Upper lobe of right lung (tissue), 1 donor: Measurements from ENCODE around the gene FANCC. TPM values are rescaled to one million over a fixed set of nuclear protein-coding genes. Genes with fewer than 3 reads are reported as not detected.
"Not testable (repeated sequence)": the region's sequence is repeated elsewhere in the genome, so short reads cannot be mapped to it uniquely, and the experiment has no call there.

Experiments used
- ATAC-seq: fragments of 200-7000 bp; cut with Tn5 transposase; one replicate; pipeline ENCODE4 v1.9.1; 2020; ENCODE audit warnings: mild to moderate bottlenecking, moderate library complexity
- DNase-seq: peaks from one replicate; pipeline ENCODE4 v3.0.0-alpha.2; 2020
- H3K27ac ChIP-seq: fragments of 200-600 bp; one replicate; pipeline ENCODE4 v1.8.0; 2022
- H3K27me3 ChIP-seq: fragments of 200-600 bp; one replicate; pipeline ENCODE4 v1.8.0; 2022; ENCODE audit warnings: mild to moderate bottlenecking
- H3K36me3 ChIP-seq: fragments of 200-600 bp; one replicate; pipeline ENCODE4 v1.8.0; 2022
- H3K4me1 ChIP-seq: fragments of 200-600 bp; one replicate; pipeline ENCODE4 v1.8.0; 2022
- H3K4me3 ChIP-seq: fragments of 200-600 bp; one replicate; pipeline ENCODE4 v1.8.0; 2022; ENCODE audit warnings: mild to moderate bottlenecking
- H3K9me3 ChIP-seq: fragments of 200-600 bp; one replicate; pipeline ENCODE4 v1.8.0; 2022
- CTCF ChIP-seq: fragments of 200-600 bp; IDR thresholded peaks from one replicate; pipeline ENCODE4 v1.8.0; 2022; ENCODE audit warnings: antibody characterized with exemption
- intact Hi-C: fragments of 100-400 bp; cut with DNase I; formaldehyde crosslinking; loops from one replicate; pipeline ENCODE4 v1.11.0; 2022
- total RNA-seq: library from RNA; stranded (reverse); fragmentation: NEBNext Ultra II Directional; extraction: Animal tissue kit (Norgen Biotek cat#: 25700); gene quantifications from one replicate; pipeline ENCODE4 v1.2.1, GENCODE V29; 2021
- donor health status: DM: no; HTN: yes; CAD: no; lungs with severe emphysema.

FANCC gene
- total RNA-seq, 1 donor from 2014 or later: 13.5 TPM

GRCh38 chr9:95282332-95282731 is 35.2 kb downstream of the FANCC start:
- H3K27ac ChIP-seq: no peak overlapping the region
- no peaks in the 10 kb centered on the region for H3K36me3 ChIP-seq
- intact Hi-C loops: no loop called here
- TF ChIP-seq CTCF: no peak
- no peak for DNase-seq
- no peak overlapping the region for H3K4me3 ChIP-seq
- H3K9me3 ChIP-seq: peaks cover 10% of the 10 kb centered on the region
- H3K27me3 ChIP-seq: no peaks in the 10 kb centered on the region
- no peak for ATAC-seq
- H3K4me1 ChIP-seq: peaks cover 10% of the 10 kb centered on the region

DNA sequence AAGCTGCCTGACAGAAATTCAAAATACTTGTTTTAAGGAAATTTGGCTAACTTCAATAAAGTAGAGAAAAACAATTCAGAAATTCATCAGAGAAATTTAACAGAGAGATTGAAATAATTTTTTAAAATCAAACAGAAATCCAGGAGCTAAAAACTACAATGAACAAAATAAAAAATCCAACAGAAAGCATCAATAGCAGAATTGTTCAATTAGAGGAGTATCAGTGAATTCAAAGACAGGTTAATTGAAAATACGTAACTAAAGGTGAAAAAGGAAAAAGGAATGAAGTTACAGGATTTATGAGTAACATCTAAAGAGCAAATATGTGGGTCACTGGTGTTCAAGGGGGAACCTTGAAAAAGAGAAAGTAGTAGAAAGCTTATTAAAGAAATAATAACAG is 36.8 kb downstream of the FANCC start:
- TF ChIP-seq CTCF: no peak
- Histone ChIP-seq H3K36me3 (no peaks in the 10 kb centered on the region), H3K4me1 (peaks cover 4% of the 10 kb centered on the region), H3K4me3 (no peak overlapping the region), H3K27ac (no peak overlapping the region), H3K27me3 (no peaks in the 10 kb centered on the region), H3K9me3 (peaks cover 10% of the 10 kb centered on the region)
- no peak for ATAC-seq
- DNase-seq: no peak
- intact Hi-C loops: no loop called here

- Histone ChIP-seq H3K27ac (no peak overlapping the region), H3K4me3 (no peak overlapping the region), H3K27me3 (no peaks in the 10 kb centered on the region), H3K36me3 (no peaks in the 10 kb centered on the region), H3K4me1 (no peaks in the 10 kb centered on the region), H3K9me3 (peaks cover 10% of the 10 kb centered on the region)
- no peak for TF ChIP-seq CTCF
- ATAC-seq (no peak), DNase-seq (no peak)
- intact Hi-C loops: no loop called here
Observed at GRCh38 chr9:95277509-95277908, 40.0 kb downstream of the FANCC start.

DNA sequence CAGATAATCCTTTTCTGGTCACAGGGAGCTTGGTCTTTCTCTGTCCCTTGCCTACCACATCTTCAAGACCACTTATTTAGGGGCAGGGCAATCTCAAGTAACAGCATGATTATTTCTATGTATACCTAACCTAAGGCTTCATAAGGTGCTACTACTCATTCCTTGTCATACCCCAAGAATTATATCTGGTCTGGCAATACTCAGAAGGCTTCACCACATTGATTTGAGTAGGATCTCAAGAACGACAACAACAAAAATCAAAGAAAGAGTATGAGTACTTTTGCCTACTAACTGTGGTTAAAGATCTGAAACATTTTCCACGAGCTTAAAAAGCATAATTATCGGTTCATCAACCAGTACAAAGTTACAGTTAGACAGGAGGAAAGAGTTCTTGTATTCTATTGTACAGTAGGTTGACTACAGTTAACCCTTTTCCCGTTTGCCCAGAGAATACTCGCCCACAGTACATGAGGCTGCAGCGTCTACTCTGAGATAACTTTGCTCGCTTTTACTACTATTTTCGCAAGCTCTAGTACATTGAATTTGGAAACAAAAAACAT is 41.0 kb downstream of the FANCC start:
- H3K9me3 ChIP-seq: peaks cover 10% of the 10 kb centered on the region
- DNase-seq (no peak), ATAC-seq (no peak)
- H3K4me3 ChIP-seq: no peak overlapping the region
- H3K27me3 ChIP-seq: no peaks in the 10 kb centered on the region
- intact Hi-C loops: no loop called here
- H3K4me1 ChIP-seq: no peaks in the 10 kb centered on the region
- H3K27ac ChIP-seq: no peak overlapping the region
- TF ChIP-seq CTCF: no peak
- H3K36me3 ChIP-seq: no peaks in the 10 kb centered on the region

DNA sequence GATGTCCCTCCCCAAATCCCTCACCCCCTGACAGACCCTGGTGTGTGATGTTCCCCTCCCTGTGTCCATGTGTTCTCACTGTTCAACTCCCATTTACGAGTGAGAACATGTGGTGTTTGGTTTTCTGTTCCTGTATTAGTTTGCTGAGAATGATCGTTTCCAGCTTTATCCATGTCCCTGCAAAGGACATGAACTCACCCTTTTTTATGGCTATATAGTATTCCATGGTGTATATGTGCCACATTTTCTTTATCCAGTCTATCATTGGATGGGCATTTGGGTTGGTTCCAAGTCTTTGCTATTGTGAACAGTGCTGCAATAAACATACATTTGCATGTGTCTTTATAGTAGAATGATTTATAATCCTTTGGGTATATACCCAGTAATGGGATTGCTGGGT is 43.3 kb downstream of the FANCC start:
- ATAC-seq, H3K36me3 ChIP-seq, H3K27ac ChIP-seq, H3K9me3 ChIP-seq, H3K4me1 ChIP-seq, H3K27me3 ChIP-seq, intact Hi-C loops, DNase-seq, H3K4me3 ChIP-seq: not testable (repeated sequence)

DNA sequence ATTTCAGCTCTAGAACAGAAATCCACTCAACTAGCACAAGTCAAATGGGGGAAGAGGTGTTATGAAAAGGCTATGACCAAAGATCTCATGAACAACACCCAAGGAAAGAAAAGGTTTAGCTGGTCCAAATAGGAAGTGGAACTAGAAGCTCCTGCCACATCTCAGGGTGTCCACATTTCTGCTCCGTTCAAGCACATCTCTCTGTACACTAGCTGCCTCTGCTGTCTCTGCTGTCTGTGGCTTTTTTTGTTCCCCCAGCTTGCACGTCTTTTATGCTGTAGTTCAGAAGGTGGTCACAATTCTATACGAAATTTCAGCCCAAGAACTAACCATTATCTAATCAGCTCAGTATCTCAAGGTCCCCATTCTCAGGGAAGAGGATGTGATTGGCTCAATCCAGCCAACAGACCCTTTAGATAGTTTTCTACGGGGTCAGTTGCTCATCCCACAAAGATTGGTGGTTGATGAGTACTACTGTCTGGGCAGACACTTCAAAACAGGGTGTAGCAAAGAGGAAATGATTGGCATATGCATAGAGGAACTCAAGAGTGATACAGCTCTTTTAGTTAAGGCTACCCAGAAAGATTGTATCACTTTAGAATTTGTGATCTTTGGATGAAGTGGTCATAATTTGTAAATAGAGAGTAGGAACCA is 44.0 kb downstream of the FANCC start:
- no peaks in the 10 kb centered on the region for H3K9me3 ChIP-seq
- no peak for ATAC-seq
- no peaks in the 10 kb centered on the region for H3K36me3 ChIP-seq
- intact Hi-C loops: no loop called here
- no peaks in the 10 kb centered on the region for H3K4me1 ChIP-seq
- DNase-seq: no peak
- no peak for TF ChIP-seq CTCF
- H3K27me3 ChIP-seq: no peaks in the 10 kb centered on the region
- H3K27ac ChIP-seq: no peak overlapping the region
- H3K4me3 ChIP-seq: no peak overlapping the region
